A549 (cell line): Measurements from ENCODE around the gene CELSR1.

Experiments
- BHLHE40 ChIP-seq: IDR thresholded peaks from 2 replicates; pipeline ENCODE4 v1.6.1; 2012; ENCODE audit warnings: low read depth, low read length, inconsistent platforms
- CEBPB ChIP-seq, 2 experiments: fragments of >200 bp in 1 of 2; sonication (Bioruptor Twin) in 1 of 2; formaldehyde crosslinking in 1 of 2; IDR thresholded peaks; 2 replicates each; pipeline ENCODE4 v1.6.1; 2012 to 2016
- CHD2 ChIP-seq: fragments of 150-350 bp; IDR thresholded peaks from 2 replicates; pipeline ENCODE4 v1.6.1; 2014; ENCODE audit warnings: low read length; ENCODE audit not compliant: partially characterized antibody
- CHD4 ChIP-seq: fragments of 200-600 bp; sonication (generic); IDR thresholded peaks from 2 replicates; pipeline ENCODE4 v1.6.1; 2016; ENCODE audit warnings: antibody characterized with exemption, mild to moderate bottlenecking, borderline replicate concordance
- CTCF ChIP-seq: fragments of >200 bp; sonication (Bioruptor Twin); formaldehyde crosslinking; IDR thresholded peaks from 3 replicates; pipeline ENCODE4 v1.5.1; 2016
- E2F6 ChIP-seq: IDR thresholded peaks from 2 replicates; pipeline ENCODE4 v1.6.1; 2012; ENCODE audit warnings: low read depth, borderline replicate concordance
- EP300 ChIP-seq, 2 experiments: fragments of >200 bp; sonication (Bioruptor Twin); formaldehyde crosslinking; IDR thresholded peaks; 2 replicates in 1 of 2; 3 replicates in 1 of 2; pipeline ENCODE4 v1.6.1; 2016 to 2017
- FOSB ChIP-seq: fragments of 250-450 bp; sonication (Bioruptor Pico); IDR thresholded peaks from 2 replicates; pipeline ENCODE4 v1.5.0; 2020; ENCODE audit warnings: mild to moderate bottlenecking, moderate library complexity
- KDM1A ChIP-seq: fragments of 200-600 bp; sonication (generic); IDR thresholded peaks from 2 replicates; pipeline ENCODE4 v1.6.1; 2016; ENCODE audit warnings: low read depth, mild to moderate bottlenecking
- MAFK ChIP-seq: fragments of 450-650 bp; IDR thresholded peaks from 2 replicates; pipeline ENCODE4 v1.6.1; 2014; ENCODE audit not compliant: partially characterized antibody
- NFE2L2 ChIP-seq: fragments of 150-350 bp; conservative IDR thresholded peaks from 2 replicates; pipeline ENCODE4 v1.6.1; 2014; ENCODE audit warnings: low read length
- POLR2AphosphoS2 ChIP-seq: conservative IDR thresholded peaks from 2 replicates; pipeline ENCODE4 v1.6.1; 2012; ENCODE audit warnings: low read length, improper control_type of control experiment, inconsistent platforms
- SMC3 ChIP-seq: fragments of >200 bp; sonication (Bioruptor Twin); formaldehyde crosslinking; IDR thresholded peaks from 3 replicates; pipeline ENCODE4 v1.6.1; 2018; ENCODE audit warnings: inconsistent platforms
- ZFP36 ChIP-seq: fragments of 450-650 bp; IDR thresholded peaks from 2 replicates; pipeline ENCODE4 v1.6.1; 2014; ENCODE audit warnings: borderline replicate concordance; ENCODE audit not compliant: partially characterized antibody

DNA sequence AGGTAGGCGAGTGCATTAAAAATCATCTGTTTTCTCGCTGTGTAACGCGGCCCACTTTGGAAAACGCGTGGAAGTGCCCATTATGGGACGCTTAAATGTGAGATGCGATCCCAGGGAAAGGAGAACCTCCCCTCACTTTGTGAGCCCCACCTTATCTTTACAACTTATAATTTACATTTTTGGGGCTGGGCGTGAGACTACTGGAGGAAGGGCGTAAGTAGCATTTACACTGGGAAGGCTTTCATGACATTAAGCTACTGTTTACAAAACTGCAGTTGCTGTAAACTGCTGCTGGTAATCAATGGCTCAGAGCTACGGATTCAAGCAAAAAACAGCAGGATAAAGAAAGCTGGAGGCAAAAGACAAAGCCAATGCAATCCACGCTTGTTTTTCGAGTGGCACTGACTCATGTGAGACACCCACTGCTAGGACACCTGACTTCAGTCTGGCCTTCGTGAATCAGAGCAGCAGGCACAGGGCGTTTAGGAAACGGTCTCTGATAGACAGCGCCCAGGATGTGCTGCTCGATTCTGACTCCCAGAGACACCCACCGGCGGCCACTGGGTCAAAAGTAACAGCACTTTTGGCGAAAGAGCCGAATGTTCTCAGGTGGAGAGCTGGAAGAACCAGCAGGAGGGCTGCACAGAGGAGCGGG lies 123.6 kb downstream of the CELSR1 start:
- no peak for TF ChIP-seq KDM1A
- no peak for TF ChIP-seq ZFP36
- TF ChIP-seq CTCF, result no peak
- no peak for TF ChIP-seq E2F6
- no peak for TF ChIP-seq BHLHE40
- no peak for TF ChIP-seq NFE2L2
- TF ChIP-seq MAFK, result no peak
- no peak for TF ChIP-seq POLR2AphosphoS2
- TF ChIP-seq FOSB, result no peak
- TF ChIP-seq CHD2, result no peak
- no peak for TF ChIP-seq CEBPB (IDR thresholded peaks at IDR 0.05)
- no peak for TF ChIP-seq EP300 (IDR thresholded peaks at IDR 0.05)
- TF ChIP-seq CHD4, result no peak
- TF ChIP-seq SMC3, result no peak
